ENCODE data around the gene NR2C2.
A peak's percentile ranks its signal among the peaks of the same experiment; 100 is the strongest.

NR2C2 gene

GRCh38 chr3:15065550-15066007 lies 118.2 kb downstream of the NR2C2 start:
- H3K4me3 ChIP-seq (ENCODE audit: low read depth, low read length), result peak overlapping the region; percentile 96
- no peak for DNase-seq (ENCODE audit: low read depth)
- no peak for TF ChIP-seq CTCF (conservative IDR thresholded peaks at IDR 0.05; ENCODE audit: low read depth, low read length)

GRCh38 chr3:15066467-15066866 lies 119.1 kb downstream of the NR2C2 start:
- DNase-seq (ENCODE audit: low read depth), result no peak
- TF ChIP-seq CTCF (conservative IDR thresholded peaks at IDR 0.05; ENCODE audit: low read depth, low read length), result no peak
- no peak overlapping the region for H3K4me3 ChIP-seq (ENCODE audit: low read depth, low read length)

GRCh38 chr3:15069441-15069840 lies 122.1 kb downstream of the NR2C2 start:
- no peak for TF ChIP-seq CTCF (conservative IDR thresholded peaks at IDR 0.05; ENCODE audit: low read depth, low read length)
- no peak overlapping the region for H3K4me3 ChIP-seq (ENCODE audit: low read depth, low read length)
- no peak for DNase-seq (ENCODE audit: low read depth)

GRCh38 chr3:15071699-15072098 lies 124.3 kb downstream of the NR2C2 start:
- no peak for TF ChIP-seq CTCF (conservative IDR thresholded peaks at IDR 0.05; ENCODE audit: low read depth, low read length)
- no peak overlapping the region for H3K4me3 ChIP-seq (ENCODE audit: low read depth, low read length)
- DNase-seq (ENCODE audit: low read depth), result no peak

GRCh38 chr3:15074500-15074899 lies 127.1 kb downstream of the NR2C2 start:
- no peak for DNase-seq (ENCODE audit: low read depth)
- no peak for TF ChIP-seq CTCF (conservative IDR thresholded peaks at IDR 0.05; ENCODE audit: low read depth, low read length)
- H3K4me3 ChIP-seq (ENCODE audit: low read depth, low read length), result no peak overlapping the region

- no peak overlapping the region for H3K4me3 ChIP-seq (ENCODE audit: low read depth, low read length)
- DNase-seq (ENCODE audit: low read depth), result no peak
- no peak for TF ChIP-seq CTCF (conservative IDR thresholded peaks at IDR 0.05; ENCODE audit: low read depth, low read length)
Measured at GRCh38 chr3:15079091-15079490, 131.7 kb downstream of the NR2C2 start.

GRCh38 chr3:15081960-15082664 lies 134.7 kb downstream of the NR2C2 start:
- no peak for TF ChIP-seq CTCF (conservative IDR thresholded peaks at IDR 0.05; ENCODE audit: low read depth, low read length)
- peak; percentile 66 for DNase-seq (ENCODE audit: low read depth)
- no peak overlapping the region for H3K4me3 ChIP-seq (ENCODE audit: low read depth, low read length)
